ENCODE results near the gene GIPC1.

- TF ChIP-seq EP300 (IDR thresholded peaks at IDR 0.05) (no peak), CTCF (IDR thresholded peaks at IDR 0.05) (no peak), POLR2A (IDR thresholded peaks at IDR 0.05) (no peak)
These were observed 49.8 kb upstream of the GIPC1 start for GRCh38 chr19:14545716-14546082.

Data from tibial nerve (tissue), 4 donors.